ENCODE data around the gene SULF2. TPM values are rescaled to one million over a fixed set of nuclear protein-coding genes. Genes with fewer than 3 reads are reported as not detected.

SULF2 gene
- total and polyA plus RNA-seq, 2 of the 13 experiments (the other 11 are each of a cell fraction or from before 2014, with no cell fraction given) = 7.2 to 50.9 TPM

GRCh38 chr20:47785854-47786764, 828 bp upstream of the SULF2 start:
- POLR2A ChIA-PET = interaction anchor here (1.1 kb wide), 1 partner anchor 834 kb away, joined by 3 read pairs; no protein-coding TSS in a partner anchor
- CTCF ChIA-PET (ENCODE audit: low intra/inter-chr PET ratio, low total read pairs) = interaction anchor here (1.2 to 2.3 kb wide), 3 partner anchors 108 to 835 kb away, joined by 4 to 30 read pairs (median 4); no protein-coding TSS in a partner anchor
- intact Hi-C loops (cut with micrococcal nuclease; ENCODE audit: unreplicated experiment) = loop anchor here (1.0 to 5.0 kb wide), 4 partner anchors 61 to 835 kb away; no protein-coding TSS in a partner anchor
- Histone ChIP-seq H3K27me3 (ENCODE audit: control insufficient read depth in 1 of 2, insufficient read depth in 2 of 2, low read length in 2 of 2) (peaks cover 6 to 52% of the 10 kb centered on the region in 2 experiments; a peak in 4 of 5 replicates), H3K4me1 (ENCODE audit: insufficient read depth, low read length) (peaks cover 42% of the 10 kb centered on the region), H3K9me3 (ENCODE audit: low read length) (no peaks in the 10 kb centered on the region), H3K36me3 (replicated peaks in 1 of 2; ENCODE audit: control insufficient read depth in 1 of 2, insufficient read depth in 2 of 2, low read length in 2 of 2) (no peaks in the 10 kb centered on the region), H3K4me2 (ENCODE audit: low read depth, low read length) (peak overlapping the region; percentile 100), H3K79me2 (ENCODE audit: insufficient read depth, low read length) (no peaks in the 10 kb centered on the region), H3K9ac (ENCODE audit: insufficient read depth, low read depth, low read length) (peak overlapping the region; percentile 25), H2AFZ (ENCODE audit: low read length) (peak overlapping the region; percentile 20), H3K27ac (ENCODE audit: extremely low read length, insufficient read depth, low read length) (no peak overlapping the region), H4K20me1 (ENCODE audit: insufficient read depth, low read length) (no peaks in the 10 kb centered on the region), H3K4me3 (replicated peaks in 1 of 3; ENCODE audit: insufficient read depth in 1 of 3, low read depth in 2 of 3, low read length in 3 of 3) (peak overlapping the region; percentile 53 to 76 (median 72))
- peak; percentile 82 for ATAC-seq
- no TSS peak for BruUV-seq (replicated peaks)
- 1% methylated on average over 70 of the region's 86 CpGs for WGBS (ENCODE audit: low lambda C conversion rate)
- FAIRE-seq = peak; percentile 71
- peak; percentile 82 for DNase-seq (ENCODE audit: low spot score)
- in situ Hi-C loops (cut with HindIII; ENCODE audit: extremely low pct_ligation_motif_present, low pct_unique_long_range_greater_than_20kb) = loop anchor here (5.0 kb wide), 1 partner anchor 836 kb away; no protein-coding TSS in a partner anchor
- TF ChIP-seq USF2 (IDR thresholded peaks at IDR 0.05; ENCODE audit: low read depth, low read length) (no peak), USF2 (CRISPR knock-in tag; IDR thresholded peaks at IDR 0.05; ENCODE audit: borderline replicate concordance) (no peak; the same call in 1 of the 2 replicates), CENPT (CRISPR knock-in tag; IDR thresholded peaks at IDR 0.05; ENCODE audit: low read depth) (peak; percentile 18; the same call in 1 of the 2 replicates), IRF1 (CRISPR knock-in tag; IDR thresholded peaks at IDR 0.05; ENCODE audit: low read depth) (no peak), HIVEP1 (CRISPR knock-in tag; IDR thresholded peaks at IDR 0.05) (0 out of 2 replicates have a peak, but pooled peaks have one; percentile 66), TEAD3 (CRISPR knock-in tag; optimal IDR thresholded peaks at IDR 0.05; ENCODE audit: borderline replicate concordance) (peak; percentile 35), DMAP1 (CRISPR knock-in tag; IDR thresholded peaks at IDR 0.05) (no peak; the same call in 1 of the 2 replicates), ZFP37 (CRISPR knock-in tag; IDR thresholded peaks at IDR 0.05; ENCODE audit: borderline replicate concordance) (no peak), HDAC2 (CRISPR knock-in tag; IDR thresholded peaks at IDR 0.05) (peak; percentile 46), MEF2D (CRISPR knock-in tag; IDR thresholded peaks at IDR 0.05) (no peak), NR2C2 (CRISPR knock-in tag; IDR thresholded peaks at IDR 0.05; ENCODE audit: borderline replicate concordance) (no peak), DMTF1 (CRISPR knock-in tag; IDR thresholded peaks at IDR 0.05) (no peak), MLLT10 (CRISPR knock-in tag; IDR thresholded peaks at IDR 0.05) (no peak), ZNF503 (CRISPR knock-in tag; IDR thresholded peaks at IDR 0.05) (no peak), TARDBP (CRISPR knock-in tag; IDR thresholded peaks at IDR 0.05) (no peak), ZNF891 (CRISPR knock-in tag; IDR thresholded peaks at IDR 0.05) (peak; percentile 70; the same call in 1 of the 2 replicates)

Data from HepG2 (cell line).